ENCODE measurements around the gene CTNNA3. TPM values are rescaled to one million over a fixed set of nuclear protein-coding genes. Genes with fewer than 3 reads are reported as not detected.
"Not testable (repeated sequence)": the region's sequence is repeated elsewhere in the genome, so short reads cannot be mapped to it uniquely, and the experiment has no call there.

The CTNNA3 gene
- total RNA-seq, 1 donor: not detected

- Histone ChIP-seq H3K9me3 (ENCODE audit: low read depth, low read length) (no peaks in the 10 kb centered on the region), H2AFZ (ENCODE audit: low read length) (no peak overlapping the region), H3K27ac (ENCODE audit: low read depth, low read length) (no peak overlapping the region), H3K36me3 (ENCODE audit: insufficient read depth, low read length) (no peaks in the 10 kb centered on the region), H4K20me1 (ENCODE audit: insufficient read depth, low read length) (no peaks in the 10 kb centered on the region), H3K79me2 (ENCODE audit: insufficient read depth, low read length) (no peaks in the 10 kb centered on the region), H3K4me1 (ENCODE audit: insufficient read depth, low read length) (no peaks in the 10 kb centered on the region), H3K4me3 (ENCODE audit: insufficient read depth, low read length) (no peak overlapping the region), H3K4me2 (ENCODE audit: insufficient read depth, low read length) (no peak overlapping the region), H3K27me3 (ENCODE audit: insufficient read depth, low read length) (no peaks in the 10 kb centered on the region)
- TF ChIP-seq, protein P1, sequence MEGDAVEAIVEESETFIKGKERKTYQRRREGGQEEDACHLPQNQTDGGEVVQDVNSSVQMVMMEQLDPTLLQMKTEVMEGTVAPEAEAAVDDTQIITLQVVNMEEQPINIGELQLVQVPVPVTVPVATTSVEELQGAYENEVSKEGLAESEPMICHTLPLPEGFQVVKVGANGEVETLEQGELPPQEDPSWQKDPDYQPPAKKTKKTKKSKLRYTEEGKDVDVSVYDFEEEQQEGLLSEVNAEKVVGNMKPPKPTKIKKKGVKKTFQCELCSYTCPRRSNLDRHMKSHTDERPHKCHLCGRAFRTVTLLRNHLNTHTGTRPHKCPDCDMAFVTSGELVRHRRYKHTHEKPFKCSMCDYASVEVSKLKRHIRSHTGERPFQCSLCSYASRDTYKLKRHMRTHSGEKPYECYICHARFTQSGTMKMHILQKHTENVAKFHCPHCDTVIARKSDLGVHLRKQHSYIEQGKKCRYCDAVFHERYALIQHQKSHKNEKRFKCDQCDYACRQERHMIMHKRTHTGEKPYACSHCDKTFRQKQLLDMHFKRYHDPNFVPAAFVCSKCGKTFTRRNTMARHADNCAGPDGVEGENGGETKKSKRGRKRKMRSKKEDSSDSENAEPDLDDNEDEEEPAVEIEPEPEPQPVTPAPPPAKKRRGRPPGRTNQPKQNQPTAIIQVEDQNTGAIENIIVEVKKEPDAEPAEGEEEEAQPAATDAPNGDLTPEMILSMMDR (IDR thresholded peaks at IDR 0.05; ENCODE audit: extremely low read depth, low read depth, low read length): no peak
- no peak for DNase-seq (ENCODE audit: insufficient read length, low spot score, missing footprints)
These were observed 124.5 kb downstream of the CTNNA3 start for GRCh38 chr10:67571503-67571902.

- H3K4me1 ChIP-seq (ENCODE audit: insufficient read depth, low read length); H3K9me3 ChIP-seq (ENCODE audit: low read depth, low read length); H3K4me2 ChIP-seq (ENCODE audit: insufficient read depth, low read length); H3K27me3 ChIP-seq (ENCODE audit: insufficient read depth, low read length); H3K4me3 ChIP-seq (ENCODE audit: insufficient read depth, low read length); H2AFZ ChIP-seq (ENCODE audit: low read length); H3K79me2 ChIP-seq (ENCODE audit: insufficient read depth, low read length); H3K36me3 ChIP-seq (ENCODE audit: insufficient read depth, low read length); DNase-seq (ENCODE audit: insufficient read length, low spot score, missing footprints); H3K27ac ChIP-seq (ENCODE audit: low read depth, low read length); H4K20me1 ChIP-seq (ENCODE audit: insufficient read depth, low read length): not testable (repeated sequence)
These were observed 137.7 kb downstream of the CTNNA3 start for GRCh38 chr10:67558311-67558710.

- Histone ChIP-seq H3K9me3 (ENCODE audit: low read depth, low read length) (no peaks in the 10 kb centered on the region), H3K4me2 (ENCODE audit: insufficient read depth, low read length) (no peak overlapping the region), H3K4me3 (ENCODE audit: insufficient read depth, low read length) (no peak overlapping the region), H3K4me1 (ENCODE audit: insufficient read depth, low read length) (no peaks in the 10 kb centered on the region), H3K27me3 (ENCODE audit: insufficient read depth, low read length) (no peaks in the 10 kb centered on the region), H3K27ac (ENCODE audit: low read depth, low read length) (no peak overlapping the region), H2AFZ (ENCODE audit: low read length) (no peak overlapping the region), H4K20me1 (ENCODE audit: insufficient read depth, low read length) (no peaks in the 10 kb centered on the region), H3K79me2 (ENCODE audit: insufficient read depth, low read length) (no peaks in the 10 kb centered on the region), H3K36me3 (ENCODE audit: insufficient read depth, low read length) (no peaks in the 10 kb centered on the region)
- no peak for DNase-seq (ENCODE audit: insufficient read length, low spot score, missing footprints)
- TF ChIP-seq, protein P1 (IDR thresholded peaks at IDR 0.05; ENCODE audit: extremely low read depth, low read depth, low read length): no peak
These were observed 142.7 kb downstream of the CTNNA3 start for GRCh38 chr10:67553254-67553653.

DNA sequence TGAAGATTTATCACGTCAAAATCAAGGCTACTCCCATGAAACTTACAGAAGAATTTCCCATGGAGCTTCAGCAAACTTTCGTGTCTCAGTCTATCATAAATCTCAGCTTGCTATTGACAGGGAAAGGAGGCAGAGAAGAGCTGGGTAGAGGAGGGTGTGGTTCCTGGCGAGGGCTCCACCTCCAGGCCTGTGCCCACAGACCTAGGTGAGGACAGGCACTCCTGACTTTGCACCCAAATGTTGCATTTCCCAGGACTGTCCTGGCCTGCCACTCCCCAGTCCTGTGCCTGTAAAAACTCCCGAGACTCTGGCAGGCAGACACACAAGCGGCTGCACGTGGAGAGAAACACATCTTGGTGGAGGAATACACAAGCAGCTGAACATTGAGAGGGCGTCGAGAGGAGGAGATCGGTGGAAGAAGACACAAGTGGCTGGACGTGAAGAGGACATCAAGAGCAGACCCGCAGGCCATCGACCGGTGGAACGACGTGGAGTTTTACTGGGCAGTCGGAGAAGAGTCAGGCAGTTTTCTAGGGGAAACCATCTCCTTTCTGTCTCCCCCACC is 145.1 kb downstream of the CTNNA3 start:
- no peaks in the 10 kb centered on the region for H3K27me3 ChIP-seq (ENCODE audit: insufficient read depth, low read length)
- DNase-seq (ENCODE audit: insufficient read length, low spot score, missing footprints): no peak
- TF ChIP-seq, protein P1 (IDR thresholded peaks at IDR 0.05; ENCODE audit: extremely low read depth, low read depth, low read length): no peak
- H3K36me3 ChIP-seq (ENCODE audit: insufficient read depth, low read length): no peaks in the 10 kb centered on the region
- H2AFZ ChIP-seq (ENCODE audit: low read length): no peak overlapping the region
- H3K79me2 ChIP-seq (ENCODE audit: insufficient read depth, low read length): no peaks in the 10 kb centered on the region
- H3K4me3 ChIP-seq (ENCODE audit: insufficient read depth, low read length): no peak overlapping the region
- no peak overlapping the region for H3K4me2 ChIP-seq (ENCODE audit: insufficient read depth, low read length)
- no peak overlapping the region for H3K27ac ChIP-seq (ENCODE audit: low read depth, low read length)
- H3K9me3 ChIP-seq (ENCODE audit: low read depth, low read length): no peaks in the 10 kb centered on the region
- H4K20me1 ChIP-seq (ENCODE audit: insufficient read depth, low read length): no peaks in the 10 kb centered on the region
- no peaks in the 10 kb centered on the region for H3K4me1 ChIP-seq (ENCODE audit: insufficient read depth, low read length)

All from osteoblast (primary cell).